GM19324 (cell line): ENCODE results near the gene PABPN1L.

ENCODE experiments used
- ATAC-seq: cut with Tn5 transposase; IDR thresholded peaks from one replicate; pipeline ENCODE4 v1.9.1; 2021; ENCODE audit warnings: mild to moderate bottlenecking, moderate library complexity; ENCODE audit not compliant: unreplicated experiment, low FRiP score

PABPN1L gene

GRCh38 chr16:88853325-88853941 lies 13.0 kb downstream of the PABPN1L start:
- ATAC-seq, result no peak

- no peak for ATAC-seq
Observed at GRCh38 chr16:88851616-88852015, 14.8 kb downstream of the PABPN1L start.

- ATAC-seq, result no peak
Observed at GRCh38 chr16:88850531-88851199, 15.8 kb downstream of the PABPN1L start.

DNA sequence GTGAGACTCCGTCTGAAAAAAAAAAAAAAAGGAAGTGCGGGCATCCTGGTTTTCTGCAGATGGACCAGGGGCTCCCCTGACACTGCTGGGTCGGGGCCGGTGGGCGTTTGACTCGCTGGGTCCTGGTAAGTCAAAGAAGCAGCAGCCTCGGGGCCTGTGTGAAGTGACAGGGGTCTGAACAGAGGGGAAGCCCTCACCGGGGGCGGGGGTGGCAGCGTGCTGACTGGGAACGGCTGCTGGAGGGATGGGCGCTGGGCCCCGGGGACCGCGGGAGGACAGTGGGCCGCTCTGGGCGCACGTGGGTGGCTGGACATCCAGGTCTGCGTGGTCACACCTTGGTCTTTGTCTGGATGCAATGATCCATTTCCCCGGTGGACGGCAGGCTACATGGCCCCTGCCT lies 17.9 kb downstream of the PABPN1L start:
- no peak for ATAC-seq

- ATAC-seq, result no peak
Observed at GRCh38 chr16:88847654-88848053, 18.8 kb downstream of the PABPN1L start.

DNA sequence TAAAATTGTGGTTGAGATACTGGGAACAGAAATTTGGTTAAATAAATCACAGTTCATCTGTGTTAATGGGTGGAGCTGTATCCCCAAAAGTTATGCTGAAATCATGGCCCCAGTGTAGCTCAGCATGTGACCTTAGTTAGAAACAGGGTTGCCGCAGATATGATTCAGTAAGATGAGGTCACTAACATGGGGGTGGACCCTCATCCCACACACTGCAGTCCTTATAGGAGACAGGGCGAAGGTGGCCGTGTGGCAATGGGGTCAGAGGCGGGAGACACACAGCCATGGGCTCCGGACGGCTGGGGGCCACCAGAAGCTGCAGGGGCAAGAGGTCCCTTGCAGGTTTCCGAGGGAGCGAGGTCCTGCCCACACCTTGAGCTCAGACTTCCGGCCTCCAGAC lies 20.4 kb downstream of the PABPN1L start:
- no peak for ATAC-seq

- ATAC-seq, result no peak
Observed at GRCh38 chr16:88844419-88845036, 21.9 kb downstream of the PABPN1L start.

- no peak for ATAC-seq
Observed at GRCh38 chr16:88843256-88843655, 23.2 kb downstream of the PABPN1L start.

- ATAC-seq, result no peak
Observed at GRCh38 chr16:88842806-88843205, 23.7 kb downstream of the PABPN1L start.

DNA sequence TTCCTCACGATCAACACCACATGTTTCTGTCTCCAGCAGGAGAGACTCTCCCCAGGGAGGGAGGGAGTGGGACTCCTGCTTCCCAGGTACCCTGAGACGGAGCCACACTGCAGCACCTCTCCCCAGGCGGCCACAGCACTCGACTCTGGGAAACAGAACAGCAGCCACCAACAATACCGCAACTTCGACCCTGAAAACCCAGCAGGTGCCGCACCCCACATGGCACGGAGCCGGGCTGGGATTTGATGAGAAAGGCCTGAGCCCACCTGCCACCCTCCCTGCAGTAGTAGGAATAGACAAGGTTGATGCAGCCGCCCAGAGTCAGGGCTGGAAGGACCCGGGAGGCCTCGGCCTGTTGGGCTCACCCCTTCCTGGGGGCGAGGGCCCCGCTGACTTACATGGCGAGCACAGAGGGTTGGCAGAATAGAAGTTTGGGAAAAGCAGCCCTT lies 24.1 kb downstream of the PABPN1L start:
- no peak for ATAC-seq

GRCh38 chr16:88841521-88842307 lies 24.7 kb downstream of the PABPN1L start:
- ATAC-seq, result no peak

DNA sequence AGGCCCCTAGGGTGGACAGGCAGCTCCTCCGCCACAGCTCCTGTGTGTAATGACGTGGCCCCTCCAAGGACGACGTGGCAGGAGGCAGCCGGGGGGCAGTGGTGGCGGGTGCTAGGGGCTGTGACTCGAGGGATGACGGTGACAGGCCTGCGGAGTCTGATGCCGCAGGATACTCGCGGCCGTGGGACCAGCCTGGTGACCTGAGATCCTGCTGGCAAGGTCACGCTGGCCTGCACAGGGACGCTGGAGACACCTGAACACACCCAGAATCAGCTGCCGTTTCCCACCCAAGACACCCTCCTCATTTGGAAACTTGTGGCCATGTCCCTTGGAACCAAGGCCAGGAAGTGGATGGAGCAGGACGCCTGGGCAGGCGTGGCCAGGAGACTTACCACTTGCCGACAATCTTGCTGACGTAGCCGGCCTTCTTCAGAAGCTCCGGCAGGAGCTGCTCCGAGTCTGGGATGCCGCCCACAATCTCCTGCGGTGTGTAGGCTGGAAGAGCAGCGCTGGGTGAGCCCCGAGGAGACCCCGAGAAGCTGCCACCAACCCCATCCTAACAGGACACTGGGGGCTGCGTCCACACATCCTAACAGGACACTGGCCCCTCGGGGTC lies 25.8 kb downstream of the PABPN1L start:
- ATAC-seq, result no peak

GRCh38 chr16:88839745-88840599 lies 26.5 kb downstream of the PABPN1L start:
- ATAC-seq, result no peak

DNA sequence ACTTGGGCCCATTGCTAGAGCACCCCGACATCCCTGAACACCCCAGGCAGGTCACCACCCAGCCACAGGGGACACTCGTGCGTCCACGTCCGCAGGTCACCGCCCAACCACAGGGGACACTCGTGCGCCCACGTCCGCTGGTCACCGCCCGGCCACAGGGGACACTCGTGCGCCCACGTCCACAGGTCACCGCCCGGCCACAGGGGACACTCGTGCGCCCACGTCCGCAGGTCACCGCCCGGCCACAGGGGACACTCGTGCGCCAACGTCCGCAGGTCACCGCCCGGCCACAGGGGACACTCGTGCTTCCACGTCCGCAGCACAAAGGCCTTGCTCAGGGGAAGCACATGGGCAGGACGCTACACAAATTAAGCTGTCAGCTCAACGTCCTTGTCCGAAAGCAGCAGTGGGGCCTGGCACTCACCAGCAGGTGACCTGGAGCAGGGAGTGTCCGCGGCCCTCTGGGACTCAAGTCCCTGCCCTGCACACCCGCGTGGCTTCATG lies 27.4 kb downstream of the PABPN1L start:
- ATAC-seq, result no peak

- no peak for ATAC-seq
Observed at GRCh38 chr16:88838566-88838965, 27.9 kb downstream of the PABPN1L start.

- ATAC-seq, result no peak
Observed at GRCh38 chr16:88837806-88838205, 28.7 kb downstream of the PABPN1L start.

DNA sequence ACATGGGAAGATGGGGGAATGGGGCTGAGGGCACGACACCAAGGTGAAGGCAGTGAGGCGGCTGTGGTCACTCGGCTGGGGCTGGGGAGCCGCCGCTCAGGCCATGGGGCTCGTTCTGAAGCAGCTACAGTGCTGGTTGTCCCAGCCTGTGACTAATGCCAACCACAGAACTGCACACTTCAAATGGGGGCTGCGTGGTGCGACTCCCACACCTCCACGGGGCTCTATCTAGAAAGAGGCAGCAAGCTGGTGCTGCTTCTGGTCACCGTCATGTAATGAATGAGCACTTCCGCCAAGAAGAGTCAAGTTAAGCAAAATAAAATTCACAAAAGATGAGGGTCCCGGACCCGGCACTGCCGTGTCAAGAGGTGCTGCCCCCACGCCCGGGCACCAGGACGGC lies 29.7 kb downstream of the PABPN1L start:
- no peak for ATAC-seq

GRCh38 chr16:88835818-88836217 lies 30.6 kb downstream of the PABPN1L start:
- ATAC-seq, result no peak

- no peak for ATAC-seq
Observed at GRCh38 chr16:88835383-88835782, 31.1 kb downstream of the PABPN1L start.

GRCh38 chr16:88834670-88835069 lies 31.8 kb downstream of the PABPN1L start:
- ATAC-seq, result no peak
